Peyer's patch (tissue), 4 donors: ENCODE data around the gene KIN.

Experiments used
- POLR2A ChIP-seq, 2 donors: fragments of 450-650 bp; IDR thresholded peaks; one replicate each; pipeline ENCODE4 v1.5.1; 2017; ENCODE audit warnings: antibody characterized with exemption in 2 of 2, mild to moderate bottlenecking in 2 of 2, moderate library complexity in 2 of 2
- TF ChIP-seq, protein P1 (sequence below), 6 experiments: fragments of 450-650 bp in 4 of 6; fragments of 200-600 bp in 2 of 6; sonication (generic) in 1 of 6; IDR thresholded peaks; one replicate each; pipeline ENCODE4 v1.5.1; 2017 to 2019; ENCODE audit warnings: antibody characterized with exemption in 6 of 6, mild to moderate bottlenecking in 3 of 6, moderate library complexity in 1 of 6

DNA sequence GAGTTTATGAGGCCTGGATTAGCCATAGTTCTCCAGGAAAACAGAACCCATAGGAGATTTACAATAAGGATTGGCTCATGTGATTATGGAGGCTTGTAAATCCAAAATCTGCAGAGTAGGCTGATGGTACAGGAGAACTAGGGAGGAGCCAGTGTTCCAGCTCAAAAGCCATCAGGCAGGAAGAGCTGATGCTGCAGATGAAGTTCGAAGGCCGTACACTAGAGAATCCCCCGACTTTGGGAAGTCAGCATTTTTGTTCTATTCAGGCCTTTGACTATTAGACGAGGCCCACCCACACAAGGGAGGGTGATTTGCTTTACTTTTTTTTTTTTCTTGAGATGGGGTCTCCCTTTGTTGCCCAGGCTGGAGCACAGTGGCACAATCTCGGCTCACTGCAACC is 37.6 kb downstream of the KIN start:
- TF ChIP-seq, protein P1, sequence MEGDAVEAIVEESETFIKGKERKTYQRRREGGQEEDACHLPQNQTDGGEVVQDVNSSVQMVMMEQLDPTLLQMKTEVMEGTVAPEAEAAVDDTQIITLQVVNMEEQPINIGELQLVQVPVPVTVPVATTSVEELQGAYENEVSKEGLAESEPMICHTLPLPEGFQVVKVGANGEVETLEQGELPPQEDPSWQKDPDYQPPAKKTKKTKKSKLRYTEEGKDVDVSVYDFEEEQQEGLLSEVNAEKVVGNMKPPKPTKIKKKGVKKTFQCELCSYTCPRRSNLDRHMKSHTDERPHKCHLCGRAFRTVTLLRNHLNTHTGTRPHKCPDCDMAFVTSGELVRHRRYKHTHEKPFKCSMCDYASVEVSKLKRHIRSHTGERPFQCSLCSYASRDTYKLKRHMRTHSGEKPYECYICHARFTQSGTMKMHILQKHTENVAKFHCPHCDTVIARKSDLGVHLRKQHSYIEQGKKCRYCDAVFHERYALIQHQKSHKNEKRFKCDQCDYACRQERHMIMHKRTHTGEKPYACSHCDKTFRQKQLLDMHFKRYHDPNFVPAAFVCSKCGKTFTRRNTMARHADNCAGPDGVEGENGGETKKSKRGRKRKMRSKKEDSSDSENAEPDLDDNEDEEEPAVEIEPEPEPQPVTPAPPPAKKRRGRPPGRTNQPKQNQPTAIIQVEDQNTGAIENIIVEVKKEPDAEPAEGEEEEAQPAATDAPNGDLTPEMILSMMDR (IDR thresholded peaks at IDR 0.05): no peak
- no peak for TF ChIP-seq POLR2A (IDR thresholded peaks at IDR 0.05)
